Hepatocyte (in vitro differentiated cells): Measurements from ENCODE around the gene DDX54.

Experiments used
- EZH2phosphoT487 ChIP-seq: fragments of 200-600 bp; sonication (generic); IDR thresholded peaks from one replicate; pipeline ENCODE4 v1.6.1; 2018; ENCODE audit warnings: antibody characterized with exemption, mild to moderate bottlenecking, low read depth, moderate library complexity; ENCODE audit not compliant: unreplicated experiment, severe bottlenecking
- TF ChIP-seq, protein P1 (sequence below): fragments of 200-600 bp; sonication (generic); IDR thresholded peaks from 2 replicates; pipeline ENCODE4 v1.5.1; 2016; ENCODE audit warnings: antibody characterized with exemption, mild to moderate bottlenecking; ENCODE audit not compliant: poor library complexity

DNA sequence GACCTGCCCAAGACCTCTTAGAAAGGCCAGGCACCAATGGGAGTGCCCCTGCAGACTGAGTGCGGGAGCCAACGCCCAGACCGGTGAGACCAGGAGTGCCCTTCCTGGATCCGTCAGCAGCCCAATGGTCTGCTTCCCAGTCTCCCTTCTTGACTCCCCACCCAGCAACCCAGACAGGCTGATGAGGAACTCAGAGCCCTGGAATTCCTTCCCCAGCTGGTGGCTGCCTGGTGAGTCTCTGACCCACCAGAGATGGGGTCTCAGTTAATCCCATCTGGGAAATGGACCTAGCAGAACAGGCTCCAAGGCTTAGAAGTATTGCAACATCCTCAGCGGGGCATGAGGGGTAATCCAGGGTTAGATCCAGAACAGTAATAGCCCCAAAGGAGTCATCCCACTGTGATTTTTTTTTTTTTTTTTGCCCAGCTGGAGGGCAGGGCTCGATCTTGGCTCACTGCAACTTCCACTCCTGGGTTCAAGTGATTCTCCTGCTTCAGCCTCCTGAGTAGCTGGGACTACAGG, 48.2 kb downstream of the DDX54 start:
- TF ChIP-seq, protein P1, sequence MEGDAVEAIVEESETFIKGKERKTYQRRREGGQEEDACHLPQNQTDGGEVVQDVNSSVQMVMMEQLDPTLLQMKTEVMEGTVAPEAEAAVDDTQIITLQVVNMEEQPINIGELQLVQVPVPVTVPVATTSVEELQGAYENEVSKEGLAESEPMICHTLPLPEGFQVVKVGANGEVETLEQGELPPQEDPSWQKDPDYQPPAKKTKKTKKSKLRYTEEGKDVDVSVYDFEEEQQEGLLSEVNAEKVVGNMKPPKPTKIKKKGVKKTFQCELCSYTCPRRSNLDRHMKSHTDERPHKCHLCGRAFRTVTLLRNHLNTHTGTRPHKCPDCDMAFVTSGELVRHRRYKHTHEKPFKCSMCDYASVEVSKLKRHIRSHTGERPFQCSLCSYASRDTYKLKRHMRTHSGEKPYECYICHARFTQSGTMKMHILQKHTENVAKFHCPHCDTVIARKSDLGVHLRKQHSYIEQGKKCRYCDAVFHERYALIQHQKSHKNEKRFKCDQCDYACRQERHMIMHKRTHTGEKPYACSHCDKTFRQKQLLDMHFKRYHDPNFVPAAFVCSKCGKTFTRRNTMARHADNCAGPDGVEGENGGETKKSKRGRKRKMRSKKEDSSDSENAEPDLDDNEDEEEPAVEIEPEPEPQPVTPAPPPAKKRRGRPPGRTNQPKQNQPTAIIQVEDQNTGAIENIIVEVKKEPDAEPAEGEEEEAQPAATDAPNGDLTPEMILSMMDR, result no peak
- TF ChIP-seq EZH2phosphoT487, result no peak
